ENCODE data around the gene TNS1. TPM values are rescaled to one million over a fixed set of nuclear protein-coding genes. Genes with fewer than 3 reads are reported as not detected.

TNS1 gene
- total RNA-seq, 1 experiment from 2014 or later: 6.2 TPM

GRCh38 chr2:218028562-218029348 is 26.0 kb upstream of the TNS1 start:
- no peak overlapping the region for H2AFZ ChIP-seq (ENCODE audit: low read depth, low read length, poor library complexity, severe bottlenecking)
- ATAC-seq (no peak), DNase-seq (ENCODE audit: low read depth, low spot score) (no peak)
- TF ChIP-seq SP1 (IDR thresholded peaks at IDR 0.05; ENCODE audit: low read depth) (no peak), POLR2A (IDR thresholded peaks at IDR 0.05; ENCODE audit: borderline replicate concordance, extremely low read depth, insufficient read depth, insufficient read length) (no peak), REST (IDR thresholded peaks at IDR 0.05; ENCODE audit: low read depth) (no peak), ZBTB33 (IDR thresholded peaks at IDR 0.05; ENCODE audit: extremely low read depth, insufficient replicate concordance, low read length) (no peak), JUND (IDR thresholded peaks at IDR 0.05) (no peak), SRF (IDR thresholded peaks at IDR 0.05; ENCODE audit: low read depth) (no peak), FOSL1 (IDR thresholded peaks at IDR 0.05; ENCODE audit: low read depth) (no peak)
- intact Hi-C loops (cut with micrococcal nuclease): no loop called here
- POLR2A ChIA-PET: no interaction called here
- no peak overlapping the region for H3K4me2 ChIP-seq (ENCODE audit: low read length)
- H3K27ac ChIP-seq (ENCODE audit: low read depth, low read length): no peak overlapping the region
- H3K4me1 ChIP-seq (ENCODE audit: control insufficient read depth in 1 of 2, insufficient read depth in 2 of 2, low read length in 2 of 2): no peaks in the 10 kb centered on the region
- no peaks in the 10 kb centered on the region for H4K20me1 ChIP-seq (ENCODE audit: insufficient read depth)
- no peak overlapping the region for H3K4me3 ChIP-seq (replicated peaks in 1 of 2; ENCODE audit: low read depth in 1 of 2, low read length in 2 of 2)
- CTCF ChIA-PET: no interaction called here
- RAD21 ChIA-PET (ENCODE audit: low non-redundant PET in 1 of 2, low total read pairs in 2 of 2, uncharacterized antibody in 2 of 2, unreplicated experiment in 2 of 2): no interaction called here
- H3K27me3 ChIP-seq (ENCODE audit: insufficient read depth, low read length): no peaks in the 10 kb centered on the region
- no TSS peak for BruUV-seq (replicated peaks)
- H3K36me3 ChIP-seq (ENCODE audit: control insufficient read depth in 1 of 2, insufficient read depth in 2 of 2, low read length in 2 of 2): no peaks in the 10 kb centered on the region
- H3K9me3 ChIP-seq (ENCODE audit: control insufficient read depth in 1 of 2, insufficient read depth in 1 of 2, low read depth in 1 of 2, low read length in 2 of 2): no peaks in the 10 kb centered on the region
- no peaks in the 10 kb centered on the region for H3K9me2 ChIP-seq (ENCODE audit: insufficient read depth)
- no peaks in the 10 kb centered on the region for H3K79me2 ChIP-seq (ENCODE audit: insufficient read depth, low read length)
- no peak overlapping the region for H3K9ac ChIP-seq (ENCODE audit: low read length)

Data from HCT116 (cell line).